GM19043 (cell line): Measurements from ENCODE around the gene IMPG2.
"Not testable (repeated sequence)": the region's sequence is repeated elsewhere in the genome, so short reads cannot be mapped to it uniquely, and the experiment has no call there.

Source experiments
- ATAC-seq: cut with Tn5 transposase; IDR thresholded peaks from one replicate; pipeline ENCODE4 v1.9.1; 2021; ENCODE audit warnings: low read depth; ENCODE audit not compliant: unreplicated experiment

Gene IMPG2

GRCh38 chr3:101320475-101320874 is at the start of gene IMPG2:
TSS of gene IMPG2 (minus strand) at chr3:101320575. CDS start at chr3:101320372, 203 bp downstream.
- ATAC-seq: no peak

GRCh38 chr3:101362406-101362805 is 42.0 kb upstream of the IMPG2 start:
- no peak for ATAC-seq

GRCh38 chr3:101351829-101352228 is 31.5 kb upstream of the IMPG2 start:
- ATAC-seq: no peak

- ATAC-seq: no peak
Observed at GRCh38 chr3:101340591-101340990, 20.2 kb upstream of the IMPG2 start.

GRCh38 chr3:101333883-101334282 is 13.5 kb upstream of the IMPG2 start:
- ATAC-seq: no peak

GRCh38 chr3:101329016-101329673 is 8.8 kb upstream of the IMPG2 start:
- no peak for ATAC-seq

- ATAC-seq: no peak
Observed at GRCh38 chr3:101325393-101326134, 5.2 kb upstream of the IMPG2 start.

GRCh38 chr3:101319531-101319930 is 844 bp downstream of the IMPG2 start:
- no peak for ATAC-seq

GRCh38 chr3:101312545-101312944 is 7.8 kb downstream of the IMPG2 start:
- no peak for ATAC-seq

GRCh38 chr3:101311676-101312075 is 8.7 kb downstream of the IMPG2 start:
- no peak for ATAC-seq

- ATAC-seq: no peak
Observed at GRCh38 chr3:101310978-101311375, 9.4 kb downstream of the IMPG2 start.

GRCh38 chr3:101308147-101308772 is 12.1 kb downstream of the IMPG2 start:
- ATAC-seq: not testable (repeated sequence)

- no peak for ATAC-seq
Observed at GRCh38 chr3:101303836-101304235, 16.5 kb downstream of the IMPG2 start.

- no peak for ATAC-seq
Observed at GRCh38 chr3:101303089-101303731, 17.2 kb downstream of the IMPG2 start.

GRCh38 chr3:101300073-101300472 is 20.3 kb downstream of the IMPG2 start:
- ATAC-seq: no peak

- no peak for ATAC-seq
Observed at GRCh38 chr3:101292027-101292426, 28.3 kb downstream of the IMPG2 start.

- ATAC-seq: no peak
Observed at GRCh38 chr3:101288294-101288693, 32.1 kb downstream of the IMPG2 start.

GRCh38 chr3:101284757-101285156 is 35.6 kb downstream of the IMPG2 start:
- ATAC-seq: no peak

GRCh38 chr3:101281521-101282030 is 38.8 kb downstream of the IMPG2 start:
- no peak for ATAC-seq

- ATAC-seq: no peak
Observed at GRCh38 chr3:101279765-101280385, 40.5 kb downstream of the IMPG2 start.

- no peak for ATAC-seq
Observed at GRCh38 chr3:101279162-101279561, 41.2 kb downstream of the IMPG2 start.
